Measurements from ENCODE around the gene SYTL3.
"Not testable (repeated sequence)": the region's sequence is repeated elsewhere in the genome, so short reads cannot be mapped to it uniquely, and the experiment has no call there.

GRCh38 chr6:158672119-158672518 lies 22.3 kb downstream of the SYTL3 start:
- TF ChIP-seq POLR2A (IDR thresholded peaks at IDR 0.05; ENCODE audit: low read depth, low read length); USF2 (IDR thresholded peaks at IDR 0.05; ENCODE audit: borderline replicate concordance, low read depth, low read length); MLLT1 (IDR thresholded peaks at IDR 0.05); BCL3 (IDR thresholded peaks at IDR 0.05; ENCODE audit: borderline replicate concordance, insufficient read depth, low read depth, low read length, poor library complexity, severe bottlenecking); YY1 (IDR thresholded peaks at IDR 0.05; ENCODE audit: low read depth, low read length); CTCF (IDR thresholded peaks at IDR 0.05 in 2 of 3, conservative IDR thresholded peaks at IDR 0.05 in 1 of 3; ENCODE audit: control insufficient read depth in 2 of 3, extremely low read depth in 1 of 3, insufficient read depth in 1 of 3, low read depth in 3 of 3, low read length in 3 of 3); MAX (IDR thresholded peaks at IDR 0.05; ENCODE audit: low read depth, low read length); CEBPB (IDR thresholded peaks at IDR 0.05; ENCODE audit: borderline replicate concordance in 1 of 2, low read depth in 2 of 2, low read length in 2 of 2); FOXK2 (IDR thresholded peaks at IDR 0.05): not testable (repeated sequence)

All from GM12878 (cell line).